NB4 (cell line): ENCODE data around the gene RAMP3.

ENCODE experiments used
- CTCF ChIP-seq: IDR thresholded peaks from one replicate; pipeline ENCODE4 v1.5.1; 2012; ENCODE audit warnings: low read depth, low read length
- POLR2A ChIP-seq: IDR thresholded peaks from 2 replicates; pipeline ENCODE4 v1.6.1; 2011; ENCODE audit warnings: mild to moderate bottlenecking; ENCODE audit not compliant: insufficient read length; ENCODE audit errors: extremely low read depth

GRCh38 chr7:45189151-45189970 lies 31.8 kb downstream of the RAMP3 start:
- TF ChIP-seq CTCF (no peak), POLR2A (no peak)
